Fibroblast of the aortic adventitia (primary cell): ENCODE measurements around the gene FBXL17. TPM values are rescaled to one million over a fixed set of nuclear protein-coding genes. Genes with fewer than 3 reads are reported as not detected.
A peak's percentile ranks its signal among the peaks of the same experiment; 100 is the strongest.

Experiments
- DNase-seq: peaks from one replicate; pipeline ENCODE4 v3.0.0-alpha.2; 2010; ENCODE audit warnings: low read depth
- H3K4me3 ChIP-seq: 2 replicates; pipeline ENCODE4 v1.5.1; 2011; ENCODE audit warnings: low read depth, mild to moderate bottlenecking, control low read depth, low read length, moderate library complexity
- total RNA-seq: library from RNA; depleted of rRNA; stranded (reverse); fragments of >200 nt; gene quantifications from 2 replicates; pipeline ENCODE4 v1.2.3, GENCODE V29; 2012; ENCODE audit warnings: low replicate concordance
- TF ChIP-seq, protein P1 (sequence below): IDR thresholded peaks from 2 replicates; pipeline ENCODE4 v1.5.1; 2011; ENCODE audit warnings: mild to moderate bottlenecking, low read length, control low read depth, inconsistent platforms; ENCODE audit not compliant: insufficient read depth

The FBXL17 gene
- total RNA-seq, 1 donor: 19.7 TPM

DNA sequence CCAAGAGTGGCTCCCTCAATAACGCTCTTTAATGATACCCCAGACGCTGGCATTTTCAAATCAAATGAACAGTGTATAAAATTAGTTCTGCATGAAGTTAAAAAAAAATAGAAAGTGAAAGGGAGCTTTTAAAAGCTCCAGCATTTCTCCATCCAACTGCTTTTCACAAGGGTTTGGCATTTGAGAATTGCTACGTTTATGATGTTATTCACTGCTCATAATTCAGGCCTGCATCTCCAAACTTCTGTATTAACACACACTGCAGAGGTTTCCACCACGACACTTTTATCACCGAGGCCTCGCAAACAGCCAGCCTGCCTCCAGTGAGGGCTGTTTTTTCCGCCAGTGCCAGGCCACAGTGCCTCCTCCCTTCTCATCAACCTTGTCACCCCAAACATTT lies 505.6 kb downstream of the FBXL17 start:
- no peak for DNase-seq
- TF ChIP-seq, protein P1, sequence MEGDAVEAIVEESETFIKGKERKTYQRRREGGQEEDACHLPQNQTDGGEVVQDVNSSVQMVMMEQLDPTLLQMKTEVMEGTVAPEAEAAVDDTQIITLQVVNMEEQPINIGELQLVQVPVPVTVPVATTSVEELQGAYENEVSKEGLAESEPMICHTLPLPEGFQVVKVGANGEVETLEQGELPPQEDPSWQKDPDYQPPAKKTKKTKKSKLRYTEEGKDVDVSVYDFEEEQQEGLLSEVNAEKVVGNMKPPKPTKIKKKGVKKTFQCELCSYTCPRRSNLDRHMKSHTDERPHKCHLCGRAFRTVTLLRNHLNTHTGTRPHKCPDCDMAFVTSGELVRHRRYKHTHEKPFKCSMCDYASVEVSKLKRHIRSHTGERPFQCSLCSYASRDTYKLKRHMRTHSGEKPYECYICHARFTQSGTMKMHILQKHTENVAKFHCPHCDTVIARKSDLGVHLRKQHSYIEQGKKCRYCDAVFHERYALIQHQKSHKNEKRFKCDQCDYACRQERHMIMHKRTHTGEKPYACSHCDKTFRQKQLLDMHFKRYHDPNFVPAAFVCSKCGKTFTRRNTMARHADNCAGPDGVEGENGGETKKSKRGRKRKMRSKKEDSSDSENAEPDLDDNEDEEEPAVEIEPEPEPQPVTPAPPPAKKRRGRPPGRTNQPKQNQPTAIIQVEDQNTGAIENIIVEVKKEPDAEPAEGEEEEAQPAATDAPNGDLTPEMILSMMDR: no peak
- H3K4me3 ChIP-seq: no peak overlapping the region

DNA sequence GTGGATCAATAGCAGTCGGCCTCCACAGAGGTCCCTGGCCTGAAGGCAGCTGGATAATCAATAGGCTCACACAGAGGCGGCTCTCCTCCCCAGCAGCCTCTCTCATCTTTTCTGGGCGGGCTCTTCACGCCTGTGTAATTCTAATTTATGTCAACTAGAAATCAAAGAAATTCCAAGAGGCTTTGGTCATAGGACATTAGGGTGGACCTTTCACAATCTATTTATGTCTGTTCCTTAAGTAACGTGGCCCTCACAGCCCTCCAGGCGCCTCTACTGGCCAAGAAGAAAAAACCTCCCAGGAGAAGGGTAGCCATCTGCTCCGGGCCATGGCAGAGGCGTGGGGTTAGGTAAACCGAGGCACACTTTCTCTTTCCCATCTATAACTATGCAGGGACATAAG lies 506.1 kb downstream of the FBXL17 start:
- TF ChIP-seq, protein P1: peak; percentile 13
- H3K4me3 ChIP-seq: no peak overlapping the region
- DNase-seq: peak; percentile 20

- DNase-seq: no peak
- TF ChIP-seq, protein P1: no peak
- no peak overlapping the region for H3K4me3 ChIP-seq
Observed at GRCh38 chr5:107874795-107875194, 507.1 kb downstream of the FBXL17 start.

GRCh38 chr5:107873877-107874276 lies 508.0 kb downstream of the FBXL17 start:
- TF ChIP-seq, protein P1: no peak
- DNase-seq: no peak
- H3K4me3 ChIP-seq: no peak overlapping the region

DNA sequence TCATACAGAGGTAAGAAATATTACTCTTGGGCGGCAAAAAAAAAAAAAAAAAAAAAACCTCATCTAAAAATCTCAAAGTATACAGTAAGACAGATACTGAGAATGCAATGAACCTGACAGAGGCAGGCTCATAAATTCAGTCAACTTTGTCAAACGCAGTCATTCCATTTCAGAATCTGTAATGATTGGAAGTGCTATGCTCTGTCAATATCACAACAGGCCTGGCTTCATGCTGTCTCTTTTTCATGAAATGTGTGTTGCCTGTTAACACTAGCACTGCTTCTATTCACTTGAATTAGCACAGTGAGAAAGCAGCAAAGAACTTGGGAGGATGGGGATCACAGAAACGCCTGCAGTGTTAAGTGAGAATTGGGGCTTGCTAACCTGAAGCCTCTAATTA lies 510.9 kb downstream of the FBXL17 start:
- no peak for DNase-seq
- TF ChIP-seq, protein P1: no peak
- no peak overlapping the region for H3K4me3 ChIP-seq

GRCh38 chr5:107869438-107870115 lies 512.3 kb downstream of the FBXL17 start:
- TF ChIP-seq, protein P1: no peak
- H3K4me3 ChIP-seq: no peak overlapping the region
- peak; percentile 69 for DNase-seq
